Ishikawa (cell line): ENCODE results near the gene FOXJ1.

Experiments used
- CEBPB ChIP-seq: IDR thresholded peaks from 2 replicates; pipeline ENCODE4 v1.6.1; 2012
- CREB1 ChIP-seq: IDR thresholded peaks from 2 replicates; pipeline ENCODE4 v1.6.1; 2012; ENCODE audit warnings: low read depth
- EGR1 ChIP-seq: IDR thresholded peaks from 2 replicates; pipeline ENCODE4 v1.6.1; 2012
- EP300 ChIP-seq: IDR thresholded peaks from 2 replicates; pipeline ENCODE4 v1.6.1; 2012; ENCODE audit warnings: borderline replicate concordance
- FOXM1 ChIP-seq: IDR thresholded peaks from 2 replicates; pipeline ENCODE4 v1.6.1; 2012; ENCODE audit warnings: low read depth, borderline replicate concordance
- MAX ChIP-seq: IDR thresholded peaks from 2 replicates; pipeline ENCODE4 v1.6.1; 2012
- NFIC ChIP-seq: IDR thresholded peaks from 2 replicates; pipeline ENCODE4 v1.6.1; 2012
- RAD21 ChIP-seq: IDR thresholded peaks from 2 replicates; pipeline ENCODE4 v1.6.1; 2012; ENCODE audit warnings: low read depth
- REST ChIP-seq: IDR thresholded peaks from 2 replicates; pipeline ENCODE4 v1.6.1; 2012; ENCODE audit warnings: low read depth, mild to moderate bottlenecking
- TAF1 ChIP-seq: IDR thresholded peaks from 2 replicates; pipeline ENCODE4 v1.6.1; 2012; ENCODE audit warnings: low read depth, mild to moderate bottlenecking
- TCF12 ChIP-seq: IDR thresholded peaks from 2 replicates; pipeline ENCODE4 v1.6.1; 2012; ENCODE audit warnings: low read depth
- TEAD4 ChIP-seq: IDR thresholded peaks from 2 replicates; pipeline ENCODE4 v1.6.1; 2012
- USF1 ChIP-seq: IDR thresholded peaks from 2 replicates; pipeline ENCODE4 v1.6.1; 2012
- YY1 ChIP-seq: IDR thresholded peaks from 2 replicates; pipeline ENCODE4 v1.6.1; 2012; ENCODE audit warnings: low read depth
- ZBTB7A ChIP-seq: IDR thresholded peaks from 2 replicates; pipeline ENCODE4 v1.6.1; 2012; ENCODE audit warnings: low read depth

FOXJ1 gene

GRCh38 chr17:76153640-76154039 lies 12.6 kb upstream of the FOXJ1 start:
- TF ChIP-seq YY1 (0 out of 2 replicates have a peak, but pooled peaks have one; percentile 16), TEAD4 (peak; percentile 14; the same call in 1 of the 2 replicates), RAD21 (peak; percentile 41), REST (no peak)

- TF ChIP-seq RAD21 (no peak), MAX (no peak), YY1 (no peak), TEAD4 (no peak), USF1 (no peak), TCF12 (no peak), FOXM1 (no peak), CREB1 (no peak), CEBPB (no peak), EP300 (no peak), TAF1 (no peak), ZBTB7A (no peak), NFIC (no peak), REST (no peak), EGR1 (no peak)
Observed at GRCh38 chr17:76153202-76153601, 12.2 kb upstream of the FOXJ1 start.

- no peak for TF ChIP-seq CEBPB
- TF ChIP-seq TAF1 = no peak
- no peak for TF ChIP-seq EP300
- TF ChIP-seq USF1 = no peak
- no peak for TF ChIP-seq TCF12
- TF ChIP-seq ZBTB7A = no peak
- no peak for TF ChIP-seq FOXM1
- TF ChIP-seq REST = no peak
- no peak for TF ChIP-seq CREB1
- no peak for TF ChIP-seq RAD21
- no peak for TF ChIP-seq YY1
- TF ChIP-seq TEAD4 = no peak
- TF ChIP-seq EGR1 = no peak
- no peak for TF ChIP-seq NFIC
Observed at GRCh38 chr17:76152591-76152990, 11.5 kb upstream of the FOXJ1 start.

GRCh38 chr17:76151896-76152454 lies 10.9 kb upstream of the FOXJ1 start:
- no peak for TF ChIP-seq FOXM1
- TF ChIP-seq REST = no peak
- TF ChIP-seq TCF12 = no peak
- no peak for TF ChIP-seq CREB1
- TF ChIP-seq EP300 = no peak
- no peak for TF ChIP-seq USF1
- no peak for TF ChIP-seq NFIC
- no peak for TF ChIP-seq TEAD4
